ENCODE results near the gene NTSR2. TPM values are rescaled to one million over a fixed set of nuclear protein-coding genes. Genes with fewer than 3 reads are reported as not detected.

NTSR2 gene
- total and polyA plus RNA-seq, 2 donors (not counting 3 experiments of a cell fraction or from before 2014, with no cell fraction given), result not detected

GRCh38 chr2:11616851-11617415, 53.1 kb downstream of the NTSR2 start:
- no peak overlapping the region for H2AFZ ChIP-seq (ENCODE audit: low read depth, low read length)
- no peaks in the 10 kb centered on the region for H3K36me3 ChIP-seq (ENCODE audit: control insufficient read depth in 2 of 2, extremely low read depth in 1 of 2, insufficient read depth in 2 of 2, low read length in 2 of 2)
- dilution Hi-C loops (cut with MboI; ENCODE audit: extremely low pct_ligation_motif_present, low sequenced_read_pairs) (no loop called here), intact Hi-C loops (cut with micrococcal nuclease) (no loop called here)
- no peak overlapping the region for H3K4me2 ChIP-seq (ENCODE audit: insufficient read depth, low read length)
- no peaks in the 10 kb centered on the region for H3K9me1 ChIP-seq (replicated peaks; ENCODE audit: control insufficient read depth, extremely low read depth, insufficient read depth, low read length)
- no peaks in the 10 kb centered on the region for H3K9me3 ChIP-seq (replicated peaks; ENCODE audit: control insufficient read depth, insufficient read depth, low read length)
- BruUV-seq (replicated peaks), result no TSS peak
- TF ChIP-seq MAX (IDR thresholded peaks at IDR 0.05; ENCODE audit: insufficient read depth, insufficient read length) (no peak), GATA2 (IDR thresholded peaks at IDR 0.05; ENCODE audit: insufficient read depth, insufficient read length, low read depth, low read length) (no peak), CTCF (IDR thresholded peaks at IDR 0.05; ENCODE audit: extremely low read depth in 1 of 2, insufficient read depth in 1 of 2, low read depth in 1 of 2, low read length in 2 of 2) (no peak), JUN (IDR thresholded peaks at IDR 0.05; ENCODE audit: borderline replicate concordance, insufficient read depth, insufficient read length, low read depth) (no peak), FOS (IDR thresholded peaks at IDR 0.05; ENCODE audit: borderline replicate concordance, insufficient read depth, low read length) (no peak), POLR2A (IDR thresholded peaks at IDR 0.05; ENCODE audit: low read depth, low read length) (no peak), MYC (IDR thresholded peaks at IDR 0.05; ENCODE audit: low read depth, low read length) (no peak), EZH2 (IDR thresholded peaks at IDR 0.05; ENCODE audit: borderline replicate concordance, low read depth, low read length, severe bottlenecking) (no peak), POLR2AphosphoS5 (IDR thresholded peaks at IDR 0.05; ENCODE audit: insufficient read depth, low read depth, low read length) (no peak)
- no peak overlapping the region for H3K4me3 ChIP-seq (replicated peaks in 1 of 3; ENCODE audit: insufficient read depth in 1 of 3, low read depth in 1 of 3, low read length in 3 of 3)
- ChIA-PET POLR2A (no interaction called here), CTCF (no interaction called here)
- H3K27ac ChIP-seq (ENCODE audit: insufficient read depth, low read depth, low read length), result no peak overlapping the region
- H3K4me1 ChIP-seq (ENCODE audit: control insufficient read depth, extremely low read depth, insufficient read depth, low read length), result no peaks in the 10 kb centered on the region
- H3K27me3 ChIP-seq (ENCODE audit: control insufficient read depth in 2 of 2, insufficient read depth in 2 of 2, low read length in 2 of 2), result no peaks in the 10 kb centered on the region
- no peaks in the 10 kb centered on the region for H4K20me1 ChIP-seq (replicated peaks; ENCODE audit: control insufficient read depth, extremely low read depth, insufficient read depth, low read length)
- no peaks in the 10 kb centered on the region for H3K79me2 ChIP-seq (ENCODE audit: control insufficient read depth, insufficient read depth, low read length)
- FAIRE-seq, result no peak
- DNase-seq (ENCODE audit: low read depth, low spot score), result no peak
- H3K9ac ChIP-seq (replicated peaks; ENCODE audit: extremely low read depth, insufficient read depth, low read length), result no peak overlapping the region
